Ovary (tissue), 3 donors: ENCODE results near the gene LINC00305.

Experiments used
- POLR2A ChIP-seq: fragments of 450-650 bp; IDR thresholded peaks from one replicate; pipeline ENCODE4 v1.6.1; 2017; ENCODE audit warnings: antibody characterized with exemption, mild to moderate bottlenecking, moderate library complexity
- TF ChIP-seq, protein P1 (sequence below), 3 donors: fragments of 450-650 bp in 2 of 3; fragments of 200-600 bp in 1 of 3; IDR thresholded peaks; one replicate each; pipeline versions ENCODE4 v1.5.1 to v1.8.0; 2016 to 2022; ENCODE audit warnings: antibody characterized with exemption in 3 of 3, mild to moderate bottlenecking in 1 of 3
- donor health status: DM: no; HTN: no; CAD: no.

DNA sequence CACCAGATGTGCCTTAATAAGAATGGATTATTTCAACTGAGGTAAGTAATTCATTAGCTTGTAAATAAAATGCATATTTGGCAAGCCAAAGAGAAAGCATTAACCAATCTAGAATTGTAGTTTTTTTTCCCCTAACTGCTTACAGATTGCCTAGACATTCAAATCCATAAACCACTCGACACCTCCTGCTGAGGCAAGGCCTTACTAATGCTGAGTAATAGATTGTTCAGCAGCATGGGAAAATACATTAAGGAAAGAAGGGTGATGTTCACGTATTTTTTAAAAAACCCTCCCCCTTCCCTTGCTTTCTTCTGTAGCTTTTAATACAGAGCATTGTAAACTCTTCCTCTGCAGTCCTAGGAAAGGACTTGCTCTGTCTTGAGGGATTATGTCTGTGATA, 17.0 kb upstream of the LINC00305 start:
- TF ChIP-seq, protein P1, sequence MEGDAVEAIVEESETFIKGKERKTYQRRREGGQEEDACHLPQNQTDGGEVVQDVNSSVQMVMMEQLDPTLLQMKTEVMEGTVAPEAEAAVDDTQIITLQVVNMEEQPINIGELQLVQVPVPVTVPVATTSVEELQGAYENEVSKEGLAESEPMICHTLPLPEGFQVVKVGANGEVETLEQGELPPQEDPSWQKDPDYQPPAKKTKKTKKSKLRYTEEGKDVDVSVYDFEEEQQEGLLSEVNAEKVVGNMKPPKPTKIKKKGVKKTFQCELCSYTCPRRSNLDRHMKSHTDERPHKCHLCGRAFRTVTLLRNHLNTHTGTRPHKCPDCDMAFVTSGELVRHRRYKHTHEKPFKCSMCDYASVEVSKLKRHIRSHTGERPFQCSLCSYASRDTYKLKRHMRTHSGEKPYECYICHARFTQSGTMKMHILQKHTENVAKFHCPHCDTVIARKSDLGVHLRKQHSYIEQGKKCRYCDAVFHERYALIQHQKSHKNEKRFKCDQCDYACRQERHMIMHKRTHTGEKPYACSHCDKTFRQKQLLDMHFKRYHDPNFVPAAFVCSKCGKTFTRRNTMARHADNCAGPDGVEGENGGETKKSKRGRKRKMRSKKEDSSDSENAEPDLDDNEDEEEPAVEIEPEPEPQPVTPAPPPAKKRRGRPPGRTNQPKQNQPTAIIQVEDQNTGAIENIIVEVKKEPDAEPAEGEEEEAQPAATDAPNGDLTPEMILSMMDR (IDR thresholded peaks at IDR 0.05), result no peak
- no peak for TF ChIP-seq POLR2A
